Measurements from ENCODE around the gene SLAMF8.

DNA sequence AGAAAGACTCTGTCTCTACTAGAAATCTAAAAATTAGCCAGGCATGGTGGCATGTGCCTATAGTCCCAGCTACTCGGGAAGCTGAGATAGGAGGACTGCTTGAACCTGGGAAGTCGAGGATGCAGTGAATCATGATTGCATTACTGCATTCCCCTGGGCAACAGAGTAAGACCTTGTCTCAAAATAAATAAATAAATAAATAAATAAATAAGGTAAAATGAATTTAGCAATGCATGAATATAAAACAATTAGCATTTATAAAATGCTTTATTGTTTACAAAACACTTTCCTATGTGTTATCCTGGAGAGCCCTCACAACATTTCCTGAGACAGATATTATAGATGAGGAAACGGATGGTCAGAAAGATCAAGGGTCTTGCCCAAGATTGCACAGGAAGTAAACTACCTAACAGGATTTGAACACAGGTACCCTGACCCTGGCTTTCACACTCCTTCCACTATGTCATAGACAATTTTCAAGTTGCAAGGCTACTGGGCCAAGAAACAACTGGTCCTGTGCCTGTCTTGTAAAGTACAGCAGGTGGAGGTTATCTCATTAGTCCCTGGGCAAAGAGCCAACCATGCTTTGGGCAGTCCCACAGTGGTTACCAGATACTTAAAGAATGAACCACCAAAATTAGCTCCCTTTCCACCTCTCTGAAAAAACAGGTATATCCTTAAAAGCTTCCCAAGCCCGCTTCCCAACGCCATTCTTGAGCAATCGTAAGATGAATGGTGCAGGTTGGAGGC, 51.2 kb downstream of the SLAMF8 start:
- no peak for TF ChIP-seq POLR2A (IDR thresholded peaks at IDR 0.05)
- TF ChIP-seq, protein P1, sequence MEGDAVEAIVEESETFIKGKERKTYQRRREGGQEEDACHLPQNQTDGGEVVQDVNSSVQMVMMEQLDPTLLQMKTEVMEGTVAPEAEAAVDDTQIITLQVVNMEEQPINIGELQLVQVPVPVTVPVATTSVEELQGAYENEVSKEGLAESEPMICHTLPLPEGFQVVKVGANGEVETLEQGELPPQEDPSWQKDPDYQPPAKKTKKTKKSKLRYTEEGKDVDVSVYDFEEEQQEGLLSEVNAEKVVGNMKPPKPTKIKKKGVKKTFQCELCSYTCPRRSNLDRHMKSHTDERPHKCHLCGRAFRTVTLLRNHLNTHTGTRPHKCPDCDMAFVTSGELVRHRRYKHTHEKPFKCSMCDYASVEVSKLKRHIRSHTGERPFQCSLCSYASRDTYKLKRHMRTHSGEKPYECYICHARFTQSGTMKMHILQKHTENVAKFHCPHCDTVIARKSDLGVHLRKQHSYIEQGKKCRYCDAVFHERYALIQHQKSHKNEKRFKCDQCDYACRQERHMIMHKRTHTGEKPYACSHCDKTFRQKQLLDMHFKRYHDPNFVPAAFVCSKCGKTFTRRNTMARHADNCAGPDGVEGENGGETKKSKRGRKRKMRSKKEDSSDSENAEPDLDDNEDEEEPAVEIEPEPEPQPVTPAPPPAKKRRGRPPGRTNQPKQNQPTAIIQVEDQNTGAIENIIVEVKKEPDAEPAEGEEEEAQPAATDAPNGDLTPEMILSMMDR (IDR thresholded peaks at IDR 0.05), result no peak

Data from esophagus squamous epithelium (tissue), 4 donors.